H1 (cell line): ENCODE measurements around the gene ZBTB24. TPM values are rescaled to one million over a fixed set of nuclear protein-coding genes. Genes with fewer than 3 reads are reported as not detected.

Experiments used
- CTCF ChIA-PET: fragments of 300-600 bp; sonication (Branson Sonifier 250); formaldehyde crosslinking; loops from one replicate; lab custom pipeline; 2021; ENCODE audit not compliant: partially characterized antibody; lab: Charles Lee
- POLR2A ChIA-PET: fragments of 300-600 bp; sonication (Branson Sonifier 250); formaldehyde crosslinking; loops from one replicate; lab custom pipeline; 2021; ENCODE audit warnings: inconsistent platforms; ENCODE audit not compliant: partially characterized antibody; lab: Charles Lee
- DNase-seq, 2 experiments: peaks; one replicate each; pipeline versions ENCODE4 v3.0.0 to v3.0.0-alpha.2; 2010 to 2022; ENCODE audit warnings: low spot score in 2 of 2, low read depth in 1 of 2, mixed read lengths in 1 of 2
- FAIRE-seq: peaks from 2 replicates; lab custom pipeline; 2011; peaks lifted over from hg19 to GRCh38; lab: Jason Lieb, UNC
- H2AFZ ChIP-seq: 2 replicates; pipeline ENCODE4 v1.8.1; 2012; ENCODE audit warnings: low read length, inconsistent platforms
- H2AK5ac ChIP-seq: 2 replicates; pipeline ENCODE4 v1.6.1; 2013; ENCODE audit warnings: low read depth, low read length
- H2BK120ac ChIP-seq: replicated peaks from 2 replicates; pipeline ENCODE3; 2013; ENCODE audit warnings: low read depth, low read length, inconsistent platforms
- H2BK12ac ChIP-seq: 2 replicates; pipeline ENCODE4 v1.6.1; 2013; ENCODE audit warnings: low read depth, low read length
- H2BK15ac ChIP-seq: 2 replicates; pipeline ENCODE4 v1.6.1; 2013; ENCODE audit warnings: low read length
- H2BK20ac ChIP-seq: 2 replicates; pipeline ENCODE4 v1.6.1; 2013; ENCODE audit warnings: low read length
- H2BK5ac ChIP-seq: 2 replicates; pipeline ENCODE4 v1.6.1; 2013; ENCODE audit warnings: low read depth, low read length
- H3K14ac ChIP-seq: 2 replicates; pipeline ENCODE4 v1.6.1; 2013; ENCODE audit warnings: inconsistent platforms; ENCODE audit not compliant: insufficient read length
- H3K18ac ChIP-seq: 2 replicates; pipeline ENCODE4 v1.6.1; 2013; ENCODE audit warnings: low read length; ENCODE audit errors: extremely low read depth
- H3K23ac ChIP-seq: 2 replicates; pipeline ENCODE4 v1.6.1; 2013; ENCODE audit warnings: inconsistent platforms; ENCODE audit not compliant: insufficient read length
- H3K23me2 ChIP-seq: 2 replicates; pipeline ENCODE4 v1.6.1; 2013; ENCODE audit warnings: low read depth, low read length
- H3K27ac ChIP-seq: 2 replicates; pipeline ENCODE4 v1.6.1; 2011; ENCODE audit warnings: low read depth, low read length, inconsistent platforms
- H3K27me3 ChIP-seq, 4 experiments: replicated peaks in 1 of 4; 1 replicate in 1 of 4; 2 replicates in 3 of 4; pipeline versions ENCODE4 v1.6.1 to v1.8.1; 2011 to 2013; ENCODE audit warnings: low read length in 3 of 4, mild to moderate bottlenecking in 3 of 4, inconsistent platforms in 2 of 4, mixed read lengths in 2 of 4, moderate library complexity in 1 of 4; ENCODE audit not compliant: control insufficient read depth in 3 of 4, insufficient read depth in 3 of 4; ENCODE audit errors: extremely low read depth in 1 of 4
- H3K36me3 ChIP-seq, 4 experiments: 2 replicates each; pipeline versions ENCODE4 v1.6.1 to v1.8.1; 2011 to 2013; ENCODE audit warnings: mild to moderate bottlenecking in 4 of 4, low read length in 3 of 4, moderate library complexity in 2 of 4, control low read depth in 1 of 4, inconsistent platforms in 1 of 4; ENCODE audit not compliant: insufficient read depth in 4 of 4, control insufficient read depth in 2 of 4
- H3K4ac ChIP-seq: replicated peaks from 2 replicates; pipeline ENCODE3; 2013; ENCODE audit warnings: low read length, low read depth, mixed read lengths, inconsistent platforms; ENCODE audit not compliant: insufficient read length
- H3K4me1 ChIP-seq, 4 experiments: replicated peaks in 1 of 4; 1 replicate in 1 of 4; 2 replicates in 3 of 4; pipeline versions ENCODE4 v1.6.1 to v1.8.1; 2011 to 2013; ENCODE audit warnings: low read length in 3 of 4, inconsistent platforms in 2 of 4, mixed read lengths in 1 of 4; ENCODE audit not compliant: insufficient read depth in 4 of 4, control insufficient read depth in 3 of 4
- H3K4me2 ChIP-seq, 2 experiments: 2 replicates each; pipeline versions ENCODE4 v1.6.1 to v1.8.1; 2011 to 2013; ENCODE audit warnings: low read depth in 2 of 2, low read length in 2 of 2, control low read depth in 1 of 2, inconsistent platforms in 1 of 2, mild to moderate bottlenecking in 1 of 2; ENCODE audit not compliant: insufficient read depth in 1 of 2
- H3K4me3 ChIP-seq, 4 experiments: fragments of 200-600, 300-600 bp in 1 of 4; sonication (generic), shearing (Covaris generic), sonication (Bioruptor Twin) in 1 of 4; 2 replicates each; pipeline versions ENCODE4 v1.5.1 to v1.8.1; 2011 to 2016; ENCODE audit warnings: low read length in 4 of 4, low read depth in 3 of 4, control low read depth in 2 of 4, inconsistent platforms in 2 of 4, mild to moderate bottlenecking in 2 of 4, mixed read lengths in 1 of 4, moderate library complexity in 1 of 4; ENCODE audit not compliant: insufficient read depth in 2 of 4; ENCODE audit errors: extremely low read depth in 1 of 4
- H3K56ac ChIP-seq: replicated peaks from 2 replicates; pipeline ENCODE3; 2013; ENCODE audit warnings: low read depth, mild to moderate bottlenecking, mixed read lengths, low read length, inconsistent platforms; ENCODE audit not compliant: insufficient read length
- H3K79me1 ChIP-seq: 2 replicates; pipeline ENCODE4 v1.6.1; 2013; ENCODE audit warnings: low read depth, low read length, control low read depth
- H3K79me2 ChIP-seq, 2 experiments: 2 replicates each; pipeline versions ENCODE4 v1.6.1 to v1.8.1; 2012 to 2013; ENCODE audit warnings: low read length in 2 of 2, mild to moderate bottlenecking in 2 of 2, inconsistent platforms in 1 of 2; ENCODE audit not compliant: insufficient read depth in 2 of 2, control insufficient read depth in 1 of 2
- H3K9ac ChIP-seq, 4 experiments: replicated peaks in 1 of 4; 1 replicate in 1 of 4; 2 replicates in 3 of 4; pipeline versions ENCODE4 v1.6.1 to v1.8.1; 2011 to 2013; ENCODE audit warnings: low read depth in 3 of 4, low read length in 3 of 4, control low read depth in 2 of 4, mild to moderate bottlenecking in 2 of 4, moderate library complexity in 2 of 4, inconsistent platforms in 1 of 4; ENCODE audit errors: extremely low read depth in 1 of 4
- H3K9me3 ChIP-seq, 2 experiments: 2 replicates each; pipeline versions ENCODE4 v1.6.1 to v1.8.1; 2012 to 2013; ENCODE audit warnings: mild to moderate bottlenecking in 2 of 2, moderate library complexity in 2 of 2, control low read depth in 1 of 2, inconsistent platforms in 1 of 2, low read depth in 1 of 2, low read length in 1 of 2, mixed read lengths in 1 of 2; ENCODE audit not compliant: insufficient read depth in 2 of 2
- H4K20me1 ChIP-seq, 2 experiments: replicated peaks in 1 of 2; 2 replicates each; pipeline versions ENCODE3 to v1.8.1; 2011 to 2013; ENCODE audit warnings: inconsistent platforms in 2 of 2, low read length in 2 of 2, mild to moderate bottlenecking in 1 of 2; ENCODE audit not compliant: insufficient read depth in 2 of 2, control insufficient read depth in 1 of 2
- H4K5ac ChIP-seq: 2 replicates; pipeline ENCODE4 v1.6.1; 2013; ENCODE audit warnings: low read length, low read depth, mixed read lengths, inconsistent platforms; ENCODE audit not compliant: insufficient read length
- H4K8ac ChIP-seq: 2 replicates; pipeline ENCODE4 v1.8.0; 2013; ENCODE audit warnings: mild to moderate bottlenecking, moderate library complexity, low read length, inconsistent platforms; ENCODE audit not compliant: insufficient read depth; ENCODE audit errors: extremely low read depth
- H4K91ac ChIP-seq: replicated peaks from 2 replicates; pipeline ENCODE3; 2013; ENCODE audit warnings: low read length, mixed read lengths, inconsistent platforms; ENCODE audit not compliant: insufficient read length
- CBX8 ChIP-seq: fragments of 300-800, 300-1000 bp; sonication (generic); IDR thresholded peaks from 2 replicates; pipeline ENCODE4 v1.7.1; 2016; ENCODE audit warnings: low read depth, low read length, borderline replicate concordance
- CEBPB ChIP-seq: IDR thresholded peaks from 2 replicates; pipeline ENCODE4 v1.6.1; 2012; ENCODE audit warnings: low read depth, low read length
- EZH2 ChIP-seq: fragments of 200-600 bp; sonication (generic); IDR thresholded peaks from 2 replicates; pipeline ENCODE4 v1.7.1; 2012; ENCODE audit warnings: low read depth, mild to moderate bottlenecking, moderate library complexity, low read length, inconsistent platforms; ENCODE audit not compliant: severe bottlenecking
- GABPA ChIP-seq: IDR thresholded peaks from 2 replicates; pipeline ENCODE4 v1.6.1; 2011; ENCODE audit warnings: mild to moderate bottlenecking, low read length, moderate library complexity, borderline replicate concordance; ENCODE audit not compliant: insufficient read depth
- GTF2F1 ChIP-seq: IDR thresholded peaks from 2 replicates; pipeline ENCODE4 v1.6.1; 2012; ENCODE audit warnings: low read depth, low read length, improper control_type of control experiment, borderline replicate concordance
- NANOG ChIP-seq: IDR thresholded peaks from 2 replicates; pipeline ENCODE4 v1.6.1; 2011; ENCODE audit warnings: low read length, low read depth, mild to moderate bottlenecking, inconsistent platforms; ENCODE audit not compliant: insufficient read depth, poor library complexity, severe bottlenecking
- POLR2A ChIP-seq, 2 experiments: IDR thresholded peaks; 1 replicate in 1 of 2; 2 replicates in 1 of 2; pipeline ENCODE4 v1.6.1; 2011; ENCODE audit warnings: low read depth in 2 of 2, low read length in 2 of 2, mild to moderate bottlenecking in 2 of 2; ENCODE audit errors: control extremely low read depth in 1 of 2
- POLR2AphosphoS5 ChIP-seq: IDR thresholded peaks from 2 replicates; pipeline ENCODE4 v1.6.1; 2011; ENCODE audit warnings: low read depth, low read length
- WGBS, 2 experiments: shearing (Covaris generic) in 1 of 2; methylation state at CpG; one replicate each; pipeline versions ENCODE4 v1.1.6 to v1.1.7; 2013 to 2015; ENCODE audit warnings: low lambda C conversion rate in 2 of 2, mixed read lengths in 2 of 2, inconsistent platforms in 1 of 2, low coverage in 1 of 2, missing lambda C conversion rate in 1 of 2; ENCODE audit not compliant: insufficient replicate concordance in 2 of 2, insufficient coverage in 1 of 2, insufficient read length in 1 of 2; ENCODE audit errors: extremely low coverage in 1 of 2, missing lambda C conversion rate in 1 of 2; 5-methylcytosine and 5-hydroxymethylcytosine counted together
- polyA plus RNA-seq, 7 experiments: library from polyadenylated mRNA; depleted of rRNA in 3 of 7; stranded (reverse) in 5 of 7; unstranded in 2 of 7; fragments of >200 nt in 5 of 7; fragments of 200-250 nt in 2 of 7; gene quantifications; 1 replicate in 5 of 7; 2 replicates in 1 of 7; 4 replicates in 1 of 7; pipeline versions ENCODE4 v1.2.1 to v1.2.3, GENCODE V29; 2011 to 2013; ENCODE audit warnings: missing spikeins in 2 of 7, mixed read lengths in 2 of 7
- total RNA-seq: library from RNA; stranded (reverse); fragmentation: NEBNext Ultra II Directional; extraction: Animal tissue kit (Norgen Biotek cat#: 25700); gene quantifications from 2 replicates; pipeline ENCODE4 v1.2.1, GENCODE V29; 2021

ZBTB24 gene
- total and polyA plus RNA-seq, 2 of the 8 experiments (the other 6 are each of a cell fraction or from before 2014, with no cell fraction given): 7.5 to 21.0 TPM

DNA sequence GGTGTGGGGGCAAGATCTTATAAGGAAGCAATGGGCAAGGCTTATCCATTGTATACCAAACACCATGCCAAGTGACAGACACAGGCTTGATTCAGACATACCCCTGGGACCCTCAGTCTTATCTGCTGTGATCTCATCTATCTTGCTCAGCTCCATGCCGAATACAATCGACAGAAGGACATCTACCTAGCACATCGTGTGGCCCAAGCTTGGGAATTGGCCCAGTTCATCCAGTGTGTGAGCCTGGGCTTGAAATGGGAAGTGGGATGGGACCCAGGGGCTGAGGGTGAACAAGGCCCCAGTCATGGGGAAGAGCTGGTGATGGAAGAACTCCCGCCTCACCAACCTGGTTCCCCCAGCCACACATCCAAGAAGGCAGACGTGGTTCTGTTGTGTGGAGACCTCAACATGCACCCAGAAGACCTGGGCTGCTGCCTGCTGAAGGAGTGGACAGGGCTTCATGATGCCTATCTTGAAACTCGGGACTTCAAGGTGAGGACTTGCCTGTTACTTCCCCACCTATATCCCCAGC, 40.6 kb downstream of the ZBTB24 start:
- Histone ChIP-seq H3K27me3 (peaks cover 0 to 2% (median 0%) of the 10 kb centered on the region in 4 experiments; a peak in 1 of 7 replicates), H3K27ac (no peak overlapping the region), H4K91ac (no peak overlapping the region), H3K4me2 (peak overlapping the region in 1 of 2 experiments; percentile 70; a peak in 1 of 4 replicates), H3K23me2 (peaks cover 5% of the 10 kb centered on the region; the same call in 1 of the 2 replicates)
- WGBS, 2 experiments: 89% methylated on average over 6 of the region's 6 CpGs; no CpG with 5 or more reads in 1 of the 2 experiments
- TF ChIP-seq POLR2AphosphoS5: peak; percentile 30; the same call in 1 of the 2 replicates
- no peak for TF ChIP-seq EZH2
- TF ChIP-seq GTF2F1: no peak
- TF ChIP-seq NANOG: no peak
- TF ChIP-seq CEBPB: no peak
- peak in 1 of 2 experiments; percentile 23; a peak in 1 of 3 replicates for TF ChIP-seq POLR2A (IDR thresholded peaks at IDR 0.05; ENCODE audit: control extremely low read depth in 1 of 2, low read depth in 2 of 2, low read length in 2 of 2)
- TF ChIP-seq CBX8: no peak
- TF ChIP-seq GABPA: no peak
- TF ChIP-seq, all 59 proteins: peak for 2
- Histone ChIP-seq H3K9me3 (no peaks in the 10 kb centered on the region), H3K36me3 (peaks cover 11 to 39% (median 23%) of the 10 kb centered on the region in 4 experiments; a peak in 6 of 8 replicates), H4K8ac (no peak overlapping the region), H3K4me3 (no peak overlapping the region), H3K9ac (no peak overlapping the region; a peak in 2 of 7 replicates), H3K4me1 (peaks cover 2 to 9% (median 5%) of the 10 kb centered on the region in 4 experiments), H3K4ac (no peak overlapping the region), H2AFZ (no peak overlapping the region), H2BK120ac (no peak overlapping the region), H4K5ac (no peak overlapping the region), H3K18ac (no peak overlapping the region), H3K23ac (no peak overlapping the region), H2BK5ac (no peak overlapping the region), H3K56ac (no peak overlapping the region), H3K79me1 (no peaks in the 10 kb centered on the region; the same call in none of the 2 replicates), H3K14ac (no peak overlapping the region), H4K20me1 (peaks cover 6 to 12% of the 10 kb centered on the region in 2 experiments), H2BK15ac (no peak overlapping the region), H2BK20ac (no peak overlapping the region), H2BK12ac (no peak overlapping the region), H3K79me2 (peaks cover 0 to 3% of the 10 kb centered on the region in 2 experiments; a peak in 1 of 4 replicates), H2AK5ac (no peak overlapping the region)
- ChIA-PET CTCF (interaction anchor here (0.9 to 6.1 kb wide), 5 partner anchors 11 to 254 kb away, joined by 3 to 63 read pairs (median 4); partner anchors contain the start of gene MICAL1), POLR2A (interaction anchor here (1.8 to 5.8 kb wide), 4 partner anchors 11 to 60 kb away, joined by 8 to 85 read pairs (median 10); partner anchors contain the start of genes CD164, MICAL1 and ZBTB24)
- no peak for DNase-seq
- no peak for FAIRE-seq
